ENCODE measurements around the gene SCLY. TPM values are rescaled to one million over a fixed set of nuclear protein-coding genes. Genes with fewer than 3 reads are reported as not detected.

Gene SCLY
- total and polyA plus RNA-seq, 2 of the 13 experiments (the other 11 are each of a cell fraction or from before 2014, with no cell fraction given) = 27.9 to 38.6 TPM

GRCh38 chr2:238079874-238080327 is 19.1 kb downstream of the SCLY start (continued):
- TF ChIP-seq TEAD3 (CRISPR knock-in tag; optimal IDR thresholded peaks at IDR 0.05; ENCODE audit: borderline replicate concordance) (peak; percentile 79), ARHGAP35 (CRISPR knock-in tag; IDR thresholded peaks at IDR 0.05; ENCODE audit: borderline replicate concordance) (no peak), ZNF710 (CRISPR knock-in tag; IDR thresholded peaks at IDR 0.05; ENCODE audit: borderline replicate concordance) (peak; percentile 85), ZNF264 (CRISPR knock-in tag; IDR thresholded peaks at IDR 0.05) (0 out of 2 replicates have a peak, but pooled peaks have one; percentile 25), ATRX (CRISPR knock-in tag; IDR thresholded peaks at IDR 0.05; ENCODE audit: borderline replicate concordance) (no peak), SOX5 (CRISPR knock-in tag; IDR thresholded peaks at IDR 0.05; ENCODE audit: borderline replicate concordance) (peak; percentile 95), KAT2B (IDR thresholded peaks at IDR 0.05; ENCODE audit: borderline replicate concordance, low read depth, low read length) (no peak), ZC3H13 (CRISPR knock-in tag; IDR thresholded peaks at IDR 0.05) (no peak), ZEB1 (IDR thresholded peaks at IDR 0.05; ENCODE audit: insufficient replicate concordance, low read depth) (peak; percentile 47), REXO4 (CRISPR knock-in tag; IDR thresholded peaks at IDR 0.05; ENCODE audit: borderline replicate concordance) (no peak), MXD3 (CRISPR knock-in tag; IDR thresholded peaks at IDR 0.05) (no peak), CERS6 (CRISPR knock-in tag; IDR thresholded peaks at IDR 0.05) (no peak), ZNF781 (CRISPR knock-in tag; IDR thresholded peaks at IDR 0.05; ENCODE audit: borderline replicate concordance, not compliant biosample characterization) (no peak), ZNF10 (CRISPR knock-in tag; IDR thresholded peaks at IDR 0.05; ENCODE audit: borderline replicate concordance, low read depth) (no peak), LBX2 (CRISPR knock-in tag; IDR thresholded peaks at IDR 0.05; ENCODE audit: borderline replicate concordance) (no peak), ZNF605 (CRISPR knock-in tag; IDR thresholded peaks at IDR 0.05) (no peak), RARA (CRISPR knock-in tag; IDR thresholded peaks at IDR 0.05) (peak; percentile 88), TFAP4 (IDR thresholded peaks at IDR 0.05; ENCODE audit: borderline replicate concordance, low read depth) (no peak), DMAP1 (CRISPR knock-in tag; IDR thresholded peaks at IDR 0.05) (peak; percentile 43; the same call in 1 of the 2 replicates), ZNF207 (IDR thresholded peaks at IDR 0.05; ENCODE audit: borderline replicate concordance) (no peak)
- TF ChIP-seq, protein P1, sequence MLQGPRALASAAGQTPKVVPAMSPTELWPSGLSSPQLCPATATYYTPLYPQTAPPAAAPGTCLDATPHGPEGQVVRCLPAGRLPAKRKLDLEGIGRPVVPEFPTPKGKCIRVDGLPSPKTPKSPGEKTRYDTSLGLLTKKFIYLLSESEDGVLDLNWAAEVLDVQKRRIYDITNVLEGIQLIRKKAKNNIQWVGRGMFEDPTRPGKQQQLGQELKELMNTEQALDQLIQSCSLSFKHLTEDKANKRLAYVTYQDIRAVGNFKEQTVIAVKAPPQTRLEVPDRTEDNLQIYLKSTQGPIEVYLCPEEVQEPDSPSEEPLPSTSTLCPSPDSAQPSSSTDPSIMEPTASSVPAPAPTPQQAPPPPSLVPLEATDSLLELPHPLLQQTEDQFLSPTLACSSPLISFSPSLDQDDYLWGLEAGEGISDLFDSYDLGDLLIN (CRISPR knock-in tag; IDR thresholded peaks at IDR 0.05; ENCODE audit: borderline replicate concordance) = no peak
- TF ChIP-seq, protein P2, sequence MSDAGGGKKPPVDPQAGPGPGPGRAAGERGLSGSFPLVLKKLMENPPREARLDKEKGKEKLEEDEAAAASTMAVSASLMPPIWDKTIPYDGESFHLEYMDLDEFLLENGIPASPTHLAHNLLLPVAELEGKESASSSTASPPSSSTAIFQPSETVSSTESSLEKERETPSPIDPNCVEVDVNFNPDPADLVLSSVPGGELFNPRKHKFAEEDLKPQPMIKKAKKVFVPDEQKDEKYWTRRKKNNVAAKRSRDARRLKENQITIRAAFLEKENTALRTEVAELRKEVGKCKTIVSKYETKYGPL (CRISPR knock-in tag; IDR thresholded peaks at IDR 0.05) = no peak
- TF ChIP-seq, protein P3, sequence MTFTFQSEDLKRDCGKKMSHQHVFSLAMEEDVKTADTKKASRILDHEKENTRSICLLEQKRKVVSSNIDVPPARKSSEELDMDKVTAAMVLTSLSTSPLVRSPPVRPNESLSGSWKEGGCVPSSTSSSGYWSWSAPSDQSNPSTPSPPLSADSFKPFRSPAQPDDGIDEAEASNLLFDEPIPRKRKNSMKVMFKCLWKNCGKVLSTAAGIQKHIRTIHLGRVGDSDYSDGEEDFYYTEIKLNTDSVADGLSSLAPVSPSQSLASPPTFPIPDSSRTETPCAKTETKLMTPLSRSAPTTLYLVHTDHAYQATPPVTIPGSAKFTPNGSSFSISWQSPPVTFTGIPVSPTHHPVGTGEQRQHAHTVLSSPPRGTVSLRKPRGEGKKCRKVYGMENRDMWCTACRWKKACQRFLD (CRISPR knock-in tag; IDR thresholded peaks at IDR 0.05; ENCODE audit: borderline replicate concordance) = no peak
